Lower lobe of right lung (tissue), 2 donors: ENCODE data around the gene TRAPPC2L. TPM values are rescaled to one million over a fixed set of nuclear protein-coding genes. Genes with fewer than 3 reads are reported as not detected.

ENCODE experiments used
- ATAC-seq, 2 donors: fragments of 200-7000 bp; cut with Tn5 transposase; one replicate each; pipeline ENCODE4 v1.9.1; 2020 to 2022; ENCODE audit warnings: mild to moderate bottlenecking in 2 of 2, moderate library complexity in 2 of 2
- DNase-seq: peaks from one replicate; pipeline ENCODE4 v3.0.0-alpha.2; 2020
- H3K27ac ChIP-seq: fragments of 200-600 bp; one replicate; pipeline ENCODE4 v1.8.0; 2022
- H3K27me3 ChIP-seq: fragments of 200-600 bp; one replicate; pipeline ENCODE4 v1.8.0; 2022; ENCODE audit warnings: low read depth
- H3K36me3 ChIP-seq: fragments of 200-600 bp; one replicate; pipeline ENCODE4 v1.8.0; 2022; ENCODE audit warnings: mild to moderate bottlenecking
- H3K4me1 ChIP-seq: fragments of 200-600 bp; one replicate; pipeline ENCODE4 v1.8.0; 2022
- H3K4me3 ChIP-seq: fragments of 200-600 bp; one replicate; pipeline ENCODE4 v1.8.0; 2022; ENCODE audit warnings: mild to moderate bottlenecking
- H3K9me3 ChIP-seq: fragments of 200-600 bp; one replicate; pipeline ENCODE4 v1.8.0; 2022
- intact Hi-C: fragments of 100-400 bp; cut with DNase I; formaldehyde crosslinking; loops from one replicate; pipeline ENCODE4 v1.11.0; 2022
- total RNA-seq: library from RNA; stranded (reverse); fragmentation: NEBNext Ultra II Directional; extraction: Animal tissue kit (Norgen Biotek cat#: 25700); gene quantifications from one replicate; pipeline ENCODE4 v1.2.1, GENCODE V29; 2021
- TF ChIP-seq, protein P1 (sequence below): fragments of 200-600 bp; IDR thresholded peaks from one replicate; pipeline ENCODE4 v1.8.0; 2022; ENCODE audit warnings: antibody characterized with exemption, mild to moderate bottlenecking
- donor health status: DM: no; HTN: yes; CAD: no; lungs with severe emphysema.

Gene TRAPPC2L
- total RNA-seq, 1 donor from 2014 or later: 51.4 TPM

DNA sequence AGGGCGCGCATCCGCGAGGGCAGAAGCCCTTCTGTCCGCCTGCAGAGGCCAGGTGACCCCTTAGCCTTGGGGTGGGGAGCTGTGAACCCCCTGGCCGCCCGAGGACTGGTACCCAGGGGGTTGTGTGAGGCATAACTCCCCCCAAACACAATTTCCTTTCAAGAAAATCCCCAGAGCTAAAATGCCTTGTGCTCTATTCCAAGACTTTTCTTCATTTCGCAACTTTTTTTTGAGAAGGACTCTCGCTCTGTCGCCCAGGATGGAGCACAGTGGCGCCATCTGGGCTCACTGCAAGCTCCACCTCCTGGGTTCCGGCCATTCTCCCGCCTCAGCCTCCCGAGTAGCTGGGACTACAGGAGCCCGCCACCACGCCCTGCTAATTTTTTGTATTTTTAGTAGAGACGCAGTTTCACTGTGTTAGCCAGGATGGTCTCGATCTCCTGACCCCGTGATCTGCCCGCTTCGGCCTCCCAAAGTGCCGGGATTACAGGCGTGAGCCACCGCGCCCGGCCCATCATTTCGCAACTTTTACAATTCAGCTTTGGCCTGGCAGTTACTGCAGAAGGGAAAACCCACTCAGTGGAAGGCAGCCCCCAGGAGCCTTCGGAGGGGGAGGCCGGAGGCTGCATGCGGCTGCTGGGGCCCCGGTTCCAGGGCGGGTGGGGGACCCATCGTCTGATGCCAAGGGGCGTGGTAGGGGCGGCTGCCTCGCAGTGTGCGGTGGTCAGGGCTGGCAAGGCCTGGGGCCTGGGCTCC, 44.2 kb upstream of the TRAPPC2L start:
- peaks cover 31% of the 10 kb centered on the region for H3K4me1 ChIP-seq
- ATAC-seq: peak; percentile 3 to 9
- DNase-seq: peak; percentile 73
- H3K27me3 ChIP-seq: no peaks in the 10 kb centered on the region
- no peaks in the 10 kb centered on the region for H3K9me3 ChIP-seq
- peaks cover 14% of the 10 kb centered on the region for H3K36me3 ChIP-seq
- peak overlapping the region; percentile 95 for H3K27ac ChIP-seq
- peak overlapping the region; percentile 94 for H3K4me3 ChIP-seq
- TF ChIP-seq, protein P1, sequence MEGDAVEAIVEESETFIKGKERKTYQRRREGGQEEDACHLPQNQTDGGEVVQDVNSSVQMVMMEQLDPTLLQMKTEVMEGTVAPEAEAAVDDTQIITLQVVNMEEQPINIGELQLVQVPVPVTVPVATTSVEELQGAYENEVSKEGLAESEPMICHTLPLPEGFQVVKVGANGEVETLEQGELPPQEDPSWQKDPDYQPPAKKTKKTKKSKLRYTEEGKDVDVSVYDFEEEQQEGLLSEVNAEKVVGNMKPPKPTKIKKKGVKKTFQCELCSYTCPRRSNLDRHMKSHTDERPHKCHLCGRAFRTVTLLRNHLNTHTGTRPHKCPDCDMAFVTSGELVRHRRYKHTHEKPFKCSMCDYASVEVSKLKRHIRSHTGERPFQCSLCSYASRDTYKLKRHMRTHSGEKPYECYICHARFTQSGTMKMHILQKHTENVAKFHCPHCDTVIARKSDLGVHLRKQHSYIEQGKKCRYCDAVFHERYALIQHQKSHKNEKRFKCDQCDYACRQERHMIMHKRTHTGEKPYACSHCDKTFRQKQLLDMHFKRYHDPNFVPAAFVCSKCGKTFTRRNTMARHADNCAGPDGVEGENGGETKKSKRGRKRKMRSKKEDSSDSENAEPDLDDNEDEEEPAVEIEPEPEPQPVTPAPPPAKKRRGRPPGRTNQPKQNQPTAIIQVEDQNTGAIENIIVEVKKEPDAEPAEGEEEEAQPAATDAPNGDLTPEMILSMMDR: no peak
- intact Hi-C loops: no loop called here

DNA sequence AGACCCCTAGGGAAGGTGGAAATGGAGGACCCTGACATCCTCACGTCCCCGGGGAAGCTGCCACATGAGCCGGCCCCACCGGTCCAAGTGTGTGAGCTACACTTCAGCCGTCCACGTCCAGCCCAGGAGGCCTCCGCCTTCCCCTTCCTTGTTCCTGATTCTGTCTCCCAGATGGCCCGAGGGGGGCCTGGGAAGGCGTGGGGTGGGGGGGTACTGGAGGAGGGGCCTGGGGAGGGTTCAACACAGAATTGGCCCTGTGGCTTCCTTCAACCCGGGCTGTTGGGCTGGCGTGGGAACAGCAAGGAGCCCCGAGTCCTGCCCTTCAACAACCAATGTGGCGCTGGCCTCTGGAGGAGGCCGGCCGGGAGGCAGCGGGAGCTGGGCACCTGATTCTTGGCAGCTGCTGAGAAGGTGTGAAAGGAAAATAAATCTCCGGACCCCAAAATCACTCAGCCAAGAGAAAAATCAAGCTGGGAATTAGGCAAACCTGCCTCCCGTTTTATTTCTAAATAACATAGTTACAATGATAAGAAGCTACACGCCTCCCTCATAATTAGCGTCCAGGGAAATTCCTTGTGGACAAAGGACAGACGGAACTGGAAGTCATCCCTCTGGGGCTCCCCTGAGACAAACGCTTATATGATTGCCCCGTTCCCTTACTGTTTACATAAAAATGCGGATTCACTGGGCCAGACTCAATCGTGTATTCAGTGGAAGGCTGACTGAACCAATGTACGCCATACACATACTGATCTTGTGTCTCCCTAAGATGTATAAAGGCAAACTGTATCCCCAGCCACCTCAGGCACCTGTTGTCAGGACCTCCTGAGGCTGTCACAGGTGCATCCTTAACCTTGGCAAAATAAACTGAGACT, 43.4 kb upstream of the TRAPPC2L start:
- Histone ChIP-seq H3K27ac (peak overlapping the region; percentile 95), H3K9me3 (no peaks in the 10 kb centered on the region), H3K4me1 (peaks cover 31% of the 10 kb centered on the region), H3K4me3 (no peak overlapping the region), H3K36me3 (peaks cover 14% of the 10 kb centered on the region), H3K27me3 (no peaks in the 10 kb centered on the region)
- TF ChIP-seq, protein P1: no peak
- ATAC-seq (no peak), DNase-seq (no peak)
- intact Hi-C loops: no loop called here

DNA sequence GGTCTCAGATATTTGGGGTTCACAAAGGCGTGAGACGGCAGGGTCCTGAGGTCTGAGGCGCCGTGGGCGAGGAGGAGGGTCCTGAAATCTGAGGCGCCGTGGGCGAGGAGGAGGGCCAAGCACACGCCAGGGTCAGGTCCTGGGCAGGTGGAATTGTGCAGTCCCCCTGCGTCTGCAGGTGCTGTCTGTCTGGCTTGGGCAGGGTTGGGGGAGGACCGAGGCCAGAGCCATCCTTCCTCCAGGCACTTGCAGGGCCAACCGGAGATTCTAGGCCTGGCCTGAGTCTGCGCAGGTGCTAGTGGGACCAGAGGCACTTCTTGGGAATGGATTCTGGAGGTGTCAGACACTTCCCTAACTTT, 42.8 kb upstream of the TRAPPC2L start:
- DNase-seq (no peak), ATAC-seq (no peak)
- no peak overlapping the region for H3K27ac ChIP-seq
- TF ChIP-seq, protein P1: no peak
- H3K4me1 ChIP-seq: peaks cover 31% of the 10 kb centered on the region
- intact Hi-C loops: no loop called here
- no peaks in the 10 kb centered on the region for H3K27me3 ChIP-seq
- peaks cover 9% of the 10 kb centered on the region for H3K36me3 ChIP-seq
- no peak overlapping the region for H3K4me3 ChIP-seq
- no peaks in the 10 kb centered on the region for H3K9me3 ChIP-seq

DNA sequence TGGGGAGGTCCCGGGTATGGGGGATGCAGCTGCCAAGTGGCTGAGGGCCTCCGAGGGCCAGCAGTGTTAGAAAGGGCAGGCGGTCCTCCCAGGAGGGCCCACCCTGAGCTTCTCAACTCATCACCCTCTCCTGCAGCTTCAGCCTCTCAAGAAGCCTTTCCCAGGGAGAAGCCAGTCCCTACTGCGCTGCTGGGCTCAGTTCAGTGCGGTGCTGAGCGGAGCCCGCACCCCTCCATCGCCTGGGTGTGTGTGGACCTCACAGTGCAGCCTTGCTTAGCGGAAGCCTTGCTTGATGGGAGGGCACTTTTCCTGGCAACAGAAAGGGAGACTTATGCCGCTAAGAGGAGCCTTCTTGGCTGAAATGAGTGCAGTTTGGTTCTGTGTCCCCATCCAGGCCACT, 41.7 kb upstream of the TRAPPC2L start:
- no peak for DNase-seq
- ATAC-seq: no peak
- TF ChIP-seq, protein P1: no peak
- H3K4me1 ChIP-seq: peaks cover 24% of the 10 kb centered on the region
- no peak overlapping the region for H3K4me3 ChIP-seq
- H3K27ac ChIP-seq: no peak overlapping the region
- H3K36me3 ChIP-seq: no peaks in the 10 kb centered on the region
- H3K9me3 ChIP-seq: no peaks in the 10 kb centered on the region
- no peaks in the 10 kb centered on the region for H3K27me3 ChIP-seq
- intact Hi-C loops: no loop called here

DNA sequence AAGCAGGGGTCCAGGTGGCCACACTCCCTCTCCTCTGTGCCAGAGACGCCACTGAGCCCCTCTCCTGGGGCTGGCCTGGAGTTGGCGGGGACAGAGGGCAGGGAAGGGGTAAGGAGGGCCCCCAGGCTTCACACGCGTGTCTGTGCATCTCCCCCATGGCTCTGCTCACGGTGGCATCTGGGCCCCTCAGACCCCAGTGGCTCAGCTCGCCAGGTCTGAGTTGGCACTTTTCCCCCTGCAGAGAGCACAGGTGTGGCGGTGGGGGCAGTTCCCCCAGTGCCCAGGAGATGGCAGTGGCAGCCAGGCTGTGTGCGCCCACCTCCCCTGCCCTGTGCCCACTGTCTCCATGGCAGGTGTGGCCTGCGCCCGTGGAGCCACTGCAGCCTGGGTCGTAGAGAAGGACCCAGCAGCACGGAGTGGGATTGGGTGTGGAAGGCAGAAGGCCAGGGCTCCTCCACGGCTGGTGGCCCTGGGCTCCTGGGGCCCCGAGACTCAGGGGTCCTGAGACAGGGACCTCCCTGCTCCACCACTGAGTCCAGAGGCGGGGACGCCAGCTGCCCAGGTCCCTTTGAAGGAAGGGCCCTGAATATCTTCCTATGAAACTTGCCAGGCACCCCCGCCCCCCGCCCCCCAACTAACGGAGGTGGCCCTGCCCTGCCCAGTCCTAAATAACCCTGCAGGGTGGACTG, 40.9 kb upstream of the TRAPPC2L start:
- H3K9me3 ChIP-seq: no peaks in the 10 kb centered on the region
- TF ChIP-seq, protein P1: peak; percentile 71
- ATAC-seq (no peak), DNase-seq (no peak)
- H3K27me3 ChIP-seq: no peaks in the 10 kb centered on the region
- intact Hi-C loops: no loop called here
- H3K4me1 ChIP-seq: peaks cover 16% of the 10 kb centered on the region
- H3K4me3 ChIP-seq: no peak overlapping the region
- H3K27ac ChIP-seq: no peak overlapping the region
- no peaks in the 10 kb centered on the region for H3K36me3 ChIP-seq
